Mammary epithelial cell (primary cell): Measurements from ENCODE around the gene NCKAP1.

ENCODE experiments used
- EZH2 ChIP-seq: IDR thresholded peaks from 2 replicates; pipeline ENCODE4 v1.6.1; 2012; ENCODE audit warnings: low read length, inconsistent platforms, borderline replicate concordance
- TF ChIP-seq, protein P1 (sequence below), 2 donors: IDR thresholded peaks in 1 of 2; conservative IDR thresholded peaks in 1 of 2; 2 replicates each; pipeline ENCODE4 v1.5.1; 2011 to 2012; ENCODE audit warnings: inconsistent platforms in 2 of 2, low read length in 2 of 2, mild to moderate bottlenecking in 2 of 2, control low read depth in 1 of 2, low read depth in 1 of 2; ENCODE audit not compliant: insufficient read depth in 1 of 2; ENCODE audit errors: extremely low read depth in 1 of 2

GRCh38 chr2:182962641-182963040 is 75.6 kb downstream of the NCKAP1 start:
- TF ChIP-seq EZH2 = no peak
- TF ChIP-seq, protein P1, sequence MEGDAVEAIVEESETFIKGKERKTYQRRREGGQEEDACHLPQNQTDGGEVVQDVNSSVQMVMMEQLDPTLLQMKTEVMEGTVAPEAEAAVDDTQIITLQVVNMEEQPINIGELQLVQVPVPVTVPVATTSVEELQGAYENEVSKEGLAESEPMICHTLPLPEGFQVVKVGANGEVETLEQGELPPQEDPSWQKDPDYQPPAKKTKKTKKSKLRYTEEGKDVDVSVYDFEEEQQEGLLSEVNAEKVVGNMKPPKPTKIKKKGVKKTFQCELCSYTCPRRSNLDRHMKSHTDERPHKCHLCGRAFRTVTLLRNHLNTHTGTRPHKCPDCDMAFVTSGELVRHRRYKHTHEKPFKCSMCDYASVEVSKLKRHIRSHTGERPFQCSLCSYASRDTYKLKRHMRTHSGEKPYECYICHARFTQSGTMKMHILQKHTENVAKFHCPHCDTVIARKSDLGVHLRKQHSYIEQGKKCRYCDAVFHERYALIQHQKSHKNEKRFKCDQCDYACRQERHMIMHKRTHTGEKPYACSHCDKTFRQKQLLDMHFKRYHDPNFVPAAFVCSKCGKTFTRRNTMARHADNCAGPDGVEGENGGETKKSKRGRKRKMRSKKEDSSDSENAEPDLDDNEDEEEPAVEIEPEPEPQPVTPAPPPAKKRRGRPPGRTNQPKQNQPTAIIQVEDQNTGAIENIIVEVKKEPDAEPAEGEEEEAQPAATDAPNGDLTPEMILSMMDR (conservative IDR thresholded peaks at IDR 0.05 in 1 of 2, IDR thresholded peaks at IDR 0.05 in 1 of 2; ENCODE audit: extremely low read depth in 1 of 2, insufficient read depth in 1 of 2, low read depth in 1 of 2, low read length in 2 of 2) = no peak
